Right lung (tissue), 5 donors: ENCODE data around the gene AHSG. TPM values are rescaled to one million over a fixed set of nuclear protein-coding genes. Genes with fewer than 3 reads are reported as not detected.

Experiments
- DNase-seq, 2 donors: peaks; one replicate each; pipeline ENCODE4 v3.0.0-alpha.2; 2013
- polyA plus RNA-seq, 5 donors: library from polyadenylated mRNA; unstranded; fragments of 120-200 nt; gene quantifications; one replicate each; pipeline versions ENCODE4 v1.2.1 to v1.2.3, GENCODE V29; 2013; ENCODE audit warnings: inconsistent platforms in 1 of 5, low replicate concordance in 1 of 5; ENCODE audit not compliant: insufficient read length in 5 of 5, insufficient read depth in 1 of 5

The AHSG gene
- polyA plus RNA-seq, 5 donors: 0.15 to 35.6 TPM; not detected in 3

GRCh38 chr3:186640473-186640818, 27.6 kb downstream of the AHSG start:
- no peak for DNase-seq

DNA sequence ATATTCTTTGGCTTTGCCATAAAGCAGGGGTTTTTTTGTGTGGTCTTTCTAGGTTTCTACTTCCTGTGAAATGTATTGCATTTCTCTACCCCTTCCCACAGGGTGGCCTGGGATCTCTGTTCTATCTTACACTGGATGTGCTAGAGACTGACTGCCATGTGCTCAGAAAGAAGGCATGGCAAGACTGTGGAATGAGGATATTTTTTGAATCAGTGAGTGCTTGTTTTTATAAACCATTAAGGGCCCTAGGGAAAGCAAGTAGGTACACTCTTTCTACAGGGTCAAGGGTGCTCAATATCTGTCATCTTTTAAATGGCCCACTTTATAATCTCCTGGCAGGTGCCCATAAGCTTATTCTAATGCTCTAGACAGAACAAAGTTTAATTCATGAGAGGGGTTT, 28.1 kb downstream of the AHSG start:
- DNase-seq: no peak

- DNase-seq: no peak
These were observed 29.2 kb downstream of the AHSG start for GRCh38 chr3:186642014-186642413.

GRCh38 chr3:186643493-186643892, 30.6 kb downstream of the AHSG start:
- DNase-seq: no peak

DNA sequence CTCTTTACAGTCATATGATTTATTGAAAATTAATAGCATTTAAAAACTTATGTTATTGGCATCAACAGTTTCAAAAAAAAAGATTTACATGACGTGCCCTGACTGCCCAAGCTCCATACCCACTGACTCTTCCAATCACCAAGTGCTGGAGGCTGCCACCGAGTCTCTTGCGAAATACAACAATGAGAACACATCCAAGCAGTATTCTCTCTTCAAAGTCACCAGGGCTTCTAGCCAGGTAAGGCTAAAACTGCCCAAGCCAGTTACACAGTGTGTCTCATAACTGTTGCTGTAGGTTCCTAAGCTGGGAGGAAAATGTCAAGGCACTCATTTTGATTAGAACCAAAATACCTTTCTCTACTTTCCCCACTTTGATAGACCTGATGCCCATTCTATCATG, 31.8 kb downstream of the AHSG start:
- no peak for DNase-seq

DNA sequence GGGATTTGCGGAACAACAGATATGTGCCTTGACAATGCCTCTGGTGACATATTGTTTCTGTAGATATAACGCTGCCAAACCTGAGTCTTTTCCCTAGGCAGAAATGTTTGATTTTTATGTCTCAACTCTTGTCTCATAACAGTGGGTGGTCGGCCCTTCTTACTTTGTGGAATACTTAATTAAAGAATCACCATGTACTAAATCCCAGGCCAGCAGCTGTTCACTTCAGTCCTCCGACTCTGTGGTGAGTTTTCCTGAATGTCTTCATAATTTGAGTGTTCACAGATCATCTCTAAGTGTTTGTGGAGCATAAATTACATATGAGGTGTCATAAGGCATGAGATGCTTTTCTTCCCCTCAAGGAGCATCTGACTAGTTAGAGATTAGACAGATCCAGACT, 33.2 kb downstream of the AHSG start:
- no peak for DNase-seq

DNA sequence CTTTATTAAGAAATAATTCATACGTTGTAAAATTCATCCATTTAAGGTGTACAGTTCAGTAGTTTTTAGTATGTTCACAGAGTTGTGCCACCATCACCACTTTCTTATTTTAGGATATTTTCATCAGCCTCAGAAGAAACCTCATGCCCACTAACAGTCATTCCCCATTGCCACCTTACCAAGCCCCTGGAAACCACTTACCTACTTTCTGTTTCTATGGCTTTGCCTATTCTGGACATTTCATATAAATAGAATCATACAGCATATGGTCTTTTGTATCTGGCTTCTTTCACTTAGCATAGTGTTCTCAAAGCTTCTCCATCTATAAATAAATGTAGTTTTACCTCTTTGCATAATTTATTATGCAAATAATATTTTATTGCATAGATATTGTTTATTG, 34.0 kb downstream of the AHSG start:
- DNase-seq: no peak

DNA sequence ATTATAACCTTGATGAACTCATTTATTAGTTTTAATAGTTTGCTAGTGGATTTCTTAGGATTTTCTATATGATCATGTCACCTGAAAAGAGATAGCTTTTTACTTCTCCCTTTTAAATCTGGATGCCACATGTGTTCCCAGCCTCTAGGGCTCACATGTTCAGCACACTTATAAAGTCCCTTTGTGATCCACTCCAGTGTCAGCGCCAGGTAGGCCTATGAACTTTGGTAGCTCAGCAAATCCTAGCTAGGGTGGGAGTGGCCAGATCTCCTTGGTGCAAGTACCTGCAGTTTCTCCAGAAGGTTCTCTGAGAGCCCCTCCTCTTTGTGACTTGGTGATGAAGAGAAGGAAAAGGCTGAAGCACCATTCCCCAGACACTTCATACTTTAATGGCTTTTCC, 36.0 kb downstream of the AHSG start:
- no peak for DNase-seq

GRCh38 chr3:186651678-186652215, 38.9 kb downstream of the AHSG start:
- no peak for DNase-seq

DNA sequence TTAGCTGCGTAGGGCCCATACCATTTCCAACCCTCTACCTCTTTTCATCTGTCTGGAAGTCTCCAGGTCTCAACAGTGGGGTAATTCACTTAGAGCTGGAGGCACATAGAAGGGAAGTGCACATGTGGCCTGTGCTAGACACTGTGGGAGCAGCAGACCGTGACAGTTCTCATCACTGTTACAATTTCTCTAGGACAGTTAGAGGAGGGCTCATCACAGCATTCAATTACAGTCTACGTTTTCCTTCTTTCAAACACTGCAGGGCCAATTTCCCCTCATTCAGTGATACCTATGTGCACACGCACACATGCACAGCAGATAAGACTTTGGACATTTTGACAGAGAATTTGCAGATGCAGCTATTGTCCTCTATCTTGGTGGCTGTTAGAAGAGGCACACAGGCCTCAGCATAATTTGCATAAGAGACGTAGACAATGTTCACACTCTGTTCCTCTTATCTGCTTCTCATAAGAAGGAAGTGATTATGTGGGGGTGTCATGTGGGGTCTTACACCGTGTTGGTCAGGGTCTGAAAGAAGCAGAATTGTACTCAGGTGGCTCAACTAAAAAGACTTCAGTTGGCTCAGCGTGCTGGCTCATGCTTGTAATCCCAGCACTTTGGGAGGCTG, 40.3 kb downstream of the AHSG start:
- no peak for DNase-seq

DNA sequence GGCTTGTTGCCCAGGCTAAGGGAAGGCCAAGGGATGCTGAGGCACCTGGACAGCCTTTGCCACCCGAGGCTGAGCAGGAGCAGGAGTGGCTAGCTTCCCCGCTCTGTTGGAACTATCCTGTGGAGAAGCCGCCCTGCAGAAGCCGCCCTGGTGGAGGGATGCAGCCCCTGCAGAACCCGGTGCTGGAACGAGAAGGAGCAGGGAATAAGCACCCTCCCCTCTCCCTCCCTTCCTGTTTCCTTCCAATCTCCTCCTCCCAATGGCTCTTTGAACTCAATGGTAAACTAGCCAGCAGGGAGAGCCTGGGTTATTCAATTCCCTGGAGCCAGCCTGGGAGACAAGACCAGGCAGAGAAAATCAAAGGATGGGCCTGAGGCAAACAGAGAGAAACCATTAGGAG, 41.1 kb downstream of the AHSG start:
- DNase-seq: no peak

DNA sequence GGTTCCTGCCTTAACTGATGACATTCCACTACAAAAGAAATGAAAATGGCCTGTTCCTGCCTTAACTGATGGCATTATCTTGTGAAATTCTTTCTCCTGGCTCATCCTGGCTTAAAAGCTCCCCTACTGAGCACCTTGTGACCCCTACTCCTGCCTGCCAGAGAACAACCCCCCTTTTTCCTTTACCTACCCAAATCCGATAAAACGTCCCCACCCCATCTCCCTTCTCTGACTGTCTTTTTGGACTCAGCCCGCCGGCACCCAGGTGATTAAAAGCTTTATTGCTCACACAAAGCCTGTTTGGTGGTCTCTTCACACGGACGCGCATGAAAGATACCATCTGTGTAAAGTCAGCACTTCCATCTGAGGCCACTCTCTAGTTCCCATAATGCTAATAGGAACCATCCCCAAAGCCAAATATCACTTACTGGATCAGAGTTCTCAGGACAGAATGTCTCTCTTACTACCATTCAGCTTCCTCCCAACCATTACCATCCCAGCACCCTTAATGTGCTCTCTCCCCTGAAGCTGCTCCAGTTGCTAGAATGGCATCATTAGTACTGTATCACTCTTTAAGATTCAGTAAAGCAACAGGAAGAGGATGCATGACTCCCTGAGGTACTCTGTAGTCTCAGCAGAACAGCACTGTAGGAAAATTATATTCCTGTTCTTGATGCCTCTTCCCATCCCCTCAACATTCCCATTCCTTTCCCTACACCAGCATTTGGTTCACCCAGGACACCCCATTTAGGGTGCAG, 50.7 kb downstream of the AHSG start:
- DNase-seq: no peak

DNA sequence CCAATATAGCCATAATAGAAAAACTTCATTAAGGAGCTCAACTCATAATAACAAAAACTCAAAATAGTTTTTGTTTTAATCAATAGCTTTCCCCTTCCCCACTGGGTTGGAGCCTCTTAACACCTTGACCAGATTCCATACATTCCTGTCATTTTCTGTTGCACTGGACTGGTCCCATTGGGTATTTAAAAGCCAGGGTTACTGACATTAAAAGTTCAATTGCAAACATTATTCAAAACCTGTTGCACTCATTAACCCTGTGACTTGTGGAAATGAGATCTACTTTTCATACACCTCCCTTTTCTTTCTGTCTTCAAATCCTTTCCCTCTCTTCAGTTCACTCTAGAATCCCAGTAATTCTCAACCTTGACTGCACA, 51.2 kb downstream of the AHSG start:
- DNase-seq: no peak

- no peak for DNase-seq
These were observed 51.6 kb downstream of the AHSG start for GRCh38 chr3:186664506-186664905.

DNA sequence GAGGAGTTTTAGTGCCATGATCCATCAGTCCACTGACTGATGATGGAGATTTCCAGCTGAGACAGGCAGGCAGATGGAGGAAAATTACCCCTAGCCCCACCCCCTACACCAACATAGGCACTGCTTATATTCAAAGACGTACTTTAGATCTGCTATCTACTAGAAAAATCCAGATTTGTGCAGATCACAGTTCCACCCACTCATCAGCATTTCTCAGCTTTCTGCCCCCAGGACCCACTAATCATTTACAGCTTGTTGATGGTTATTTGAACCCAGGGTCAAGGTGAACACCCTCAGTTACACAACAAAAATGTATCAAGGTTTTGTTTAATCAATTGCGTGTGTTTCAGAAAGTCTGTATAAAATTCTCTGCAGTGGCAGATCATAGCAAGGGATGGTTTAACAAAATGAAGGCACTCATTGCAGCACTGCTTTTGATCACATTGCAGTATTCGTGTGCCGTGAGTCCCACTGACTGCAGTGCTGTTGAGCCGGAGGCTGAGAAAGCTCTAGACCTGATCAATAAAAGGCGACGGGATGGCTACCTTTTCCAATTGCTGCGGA, 52.8 kb downstream of the AHSG start, which contains the start of gene HRG:
HRG (plus strand) TSS at position 390 of the 564 bp plus-strand sequence; CDS start at position 408, 18 bp downstream.
- no peak for DNase-seq

DNA sequence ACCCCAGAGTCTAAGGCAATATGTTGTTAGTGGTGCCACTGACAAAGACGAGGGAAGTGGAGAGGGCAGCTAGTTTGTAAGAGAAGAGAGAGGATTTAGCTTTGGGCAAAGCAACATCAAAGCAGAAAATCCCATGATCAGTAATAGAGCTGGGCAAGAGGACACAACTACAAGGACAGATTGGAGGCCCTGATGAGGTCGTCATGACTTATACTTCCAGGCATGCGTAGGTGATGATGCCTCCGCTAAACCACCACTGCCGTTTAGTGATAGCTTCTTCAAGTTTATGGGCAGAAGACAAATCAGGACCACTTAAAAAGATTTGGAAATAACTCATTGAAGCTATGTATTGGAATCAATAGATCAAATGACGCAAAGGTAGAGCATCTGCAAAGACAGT, 55.6 kb downstream of the AHSG start:
- no peak for DNase-seq

DNA sequence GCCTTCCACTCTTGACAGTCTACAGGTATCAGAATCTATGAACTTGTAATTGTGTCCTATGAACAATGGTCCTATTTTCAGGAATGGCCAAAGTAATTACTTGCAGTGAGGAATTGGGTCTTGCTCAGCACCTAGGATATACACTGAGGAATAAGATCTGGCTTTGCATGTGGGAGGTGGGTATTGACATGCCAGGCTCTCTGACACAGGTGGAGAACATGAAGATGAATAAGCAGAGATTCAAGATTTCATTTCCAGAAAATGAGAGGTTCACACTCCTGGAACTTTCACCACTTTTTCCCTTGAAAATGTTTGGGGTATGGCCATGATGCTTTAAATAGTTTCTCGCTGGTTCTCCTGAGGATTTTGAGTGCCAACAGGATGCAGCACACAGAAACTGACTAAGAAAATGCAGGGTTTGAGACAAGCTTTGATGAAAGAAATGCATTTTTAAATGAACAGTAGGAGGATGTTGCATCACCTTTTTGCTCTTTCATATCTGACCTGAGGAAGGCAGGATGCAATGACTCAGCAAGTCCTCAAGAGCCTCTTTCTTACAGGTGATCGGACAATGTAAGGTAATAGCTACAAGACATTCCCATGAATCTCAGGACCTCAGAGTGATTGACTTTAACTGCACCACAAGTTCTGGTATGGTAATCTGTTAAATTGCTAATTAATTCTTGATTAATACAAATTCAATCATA, 56.7 kb downstream of the AHSG start:
- DNase-seq: no peak

DNA sequence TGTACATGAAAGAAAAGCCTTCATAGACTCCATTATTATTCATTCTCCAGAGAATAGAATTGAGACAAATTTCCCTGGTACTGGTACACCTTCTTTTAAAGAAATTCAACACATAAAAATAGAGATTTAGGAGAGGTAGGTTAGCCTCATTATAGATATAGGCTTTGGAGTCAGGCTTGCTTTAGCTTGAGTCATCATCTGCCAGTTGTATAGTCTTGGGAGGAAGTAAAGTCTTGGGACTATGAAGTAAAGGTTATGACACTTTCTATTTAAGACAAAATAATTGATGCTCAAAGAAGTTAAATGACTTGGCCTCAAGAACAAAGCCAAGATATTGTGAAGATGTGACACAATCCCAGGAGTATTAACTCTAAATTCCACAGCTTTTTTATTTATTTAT, 57.3 kb downstream of the AHSG start:
- DNase-seq: no peak
